Stimulated activated CD4-positive, alpha-beta T cell treated with anti-CD3 and anti-CD28 coated beads, Interleukin-12 subunit alpha, Interleukin-12 subunit beta, amount 100 ng/mL, for 24 hours (primary cell): ENCODE results near the gene FPR1.
"Not testable (repeated sequence)": the region's sequence is repeated elsewhere in the genome, so short reads cannot be mapped to it uniquely, and the experiment has no call there.

Experiments used
- DNase-seq, 2 experiments: peaks; one replicate each; pipeline ENCODE4 v3.0.0-alpha.2; 2020; ENCODE audit warnings: low read depth in 2 of 2

Gene FPR1

DNA sequence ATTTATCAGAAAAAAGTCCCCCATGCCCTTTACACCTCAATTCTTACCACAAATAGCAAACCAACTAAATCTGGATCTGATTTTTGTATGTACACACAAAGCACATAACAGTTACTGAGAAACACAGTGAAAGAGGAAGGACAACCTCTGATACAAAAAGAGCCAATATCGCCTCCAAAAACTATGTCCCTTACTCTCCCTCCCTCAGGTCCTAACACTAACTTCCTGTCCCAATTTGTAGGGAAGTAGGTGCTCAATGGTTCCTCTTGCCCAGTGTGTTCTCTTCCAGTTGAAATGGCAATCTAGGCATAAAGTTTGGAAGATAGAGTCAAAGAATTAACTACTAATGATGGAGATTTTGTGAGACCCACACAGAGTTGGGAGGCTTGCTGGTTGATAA, 27.5 kb upstream of the FPR1 start:
- DNase-seq = no peak

DNA sequence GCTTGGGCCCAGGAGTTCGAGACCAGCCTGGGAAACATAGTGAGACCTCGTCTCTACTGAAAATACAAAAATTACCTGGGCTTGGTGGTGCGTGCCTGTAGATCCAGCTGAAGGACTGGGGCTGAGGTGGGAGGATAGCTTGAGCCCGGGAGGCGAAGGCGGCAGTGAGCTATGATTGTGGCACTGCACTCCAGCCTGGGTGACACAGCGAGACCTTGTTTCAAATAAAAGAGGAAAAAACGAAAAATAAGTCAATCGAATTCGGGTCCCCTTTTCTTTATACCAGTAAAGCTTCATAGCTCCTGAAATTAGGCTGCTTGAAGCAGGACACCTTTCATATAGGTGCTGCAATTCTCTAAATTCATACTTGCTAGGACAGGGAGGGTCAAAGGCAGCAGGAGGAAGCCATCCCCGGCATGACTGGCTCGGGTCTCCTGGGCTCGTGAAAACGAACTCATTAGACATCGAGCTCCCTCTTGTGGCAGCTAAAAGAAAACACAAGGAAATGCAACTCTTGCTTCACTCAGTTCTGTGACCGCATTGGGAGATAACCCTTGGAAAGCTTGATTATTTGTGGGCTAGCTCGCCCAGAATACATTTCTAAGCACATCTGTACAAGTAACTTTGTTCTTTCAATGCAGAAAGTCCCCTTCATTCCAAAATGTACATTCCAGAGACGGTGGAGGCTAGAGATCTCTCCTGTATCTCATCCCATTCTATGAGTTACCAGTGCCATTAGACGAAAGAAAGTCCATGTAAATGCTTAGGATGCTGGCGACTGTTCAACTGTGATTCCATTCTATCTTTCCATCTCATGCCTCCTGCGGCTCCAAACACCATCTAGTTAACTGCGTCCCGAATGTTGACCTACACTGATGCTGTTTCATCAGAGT, 26.1 kb upstream of the FPR1 start:
- peak in 1 of 2 experiments; percentile 17 for DNase-seq

DNA sequence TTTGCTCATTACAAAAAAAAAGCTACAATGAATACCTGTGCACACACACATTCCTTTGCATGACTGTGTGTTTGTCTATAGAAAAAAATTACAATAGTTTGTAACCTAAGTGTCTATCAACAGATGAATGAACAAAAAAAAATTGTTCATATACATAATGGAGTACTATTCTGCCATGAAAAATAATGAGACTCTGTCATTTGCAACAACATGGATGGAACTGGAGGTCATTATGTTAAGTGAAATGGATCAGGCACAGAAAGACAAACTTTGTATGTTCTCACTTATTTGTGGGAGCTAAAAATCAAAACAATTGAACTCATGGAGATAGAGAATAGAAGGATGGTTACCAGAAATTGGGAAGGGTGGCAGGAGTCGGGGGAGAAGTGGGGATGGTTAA, 24.9 kb upstream of the FPR1 start:
- DNase-seq = not testable (repeated sequence)

DNA sequence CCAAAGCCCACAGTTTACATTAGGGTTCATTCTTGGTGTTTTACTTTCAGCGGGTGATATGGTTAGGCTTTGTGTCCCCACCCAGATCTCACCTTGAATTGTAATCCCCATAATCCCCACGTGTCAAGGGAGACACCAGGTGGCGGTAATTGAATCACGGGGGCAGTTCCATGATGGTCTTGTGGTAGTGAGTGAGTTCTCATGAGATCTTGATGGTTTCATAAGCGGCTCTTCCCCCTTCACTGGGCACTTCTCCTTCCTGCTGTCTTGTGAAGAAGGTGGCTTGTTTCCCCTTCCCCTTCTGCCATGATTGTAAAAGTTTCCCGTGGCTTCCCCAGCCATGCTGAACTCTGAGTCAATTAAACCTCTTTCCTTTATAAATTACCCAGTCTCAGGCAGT, 21.3 kb upstream of the FPR1 start:
- no peak for DNase-seq

DNA sequence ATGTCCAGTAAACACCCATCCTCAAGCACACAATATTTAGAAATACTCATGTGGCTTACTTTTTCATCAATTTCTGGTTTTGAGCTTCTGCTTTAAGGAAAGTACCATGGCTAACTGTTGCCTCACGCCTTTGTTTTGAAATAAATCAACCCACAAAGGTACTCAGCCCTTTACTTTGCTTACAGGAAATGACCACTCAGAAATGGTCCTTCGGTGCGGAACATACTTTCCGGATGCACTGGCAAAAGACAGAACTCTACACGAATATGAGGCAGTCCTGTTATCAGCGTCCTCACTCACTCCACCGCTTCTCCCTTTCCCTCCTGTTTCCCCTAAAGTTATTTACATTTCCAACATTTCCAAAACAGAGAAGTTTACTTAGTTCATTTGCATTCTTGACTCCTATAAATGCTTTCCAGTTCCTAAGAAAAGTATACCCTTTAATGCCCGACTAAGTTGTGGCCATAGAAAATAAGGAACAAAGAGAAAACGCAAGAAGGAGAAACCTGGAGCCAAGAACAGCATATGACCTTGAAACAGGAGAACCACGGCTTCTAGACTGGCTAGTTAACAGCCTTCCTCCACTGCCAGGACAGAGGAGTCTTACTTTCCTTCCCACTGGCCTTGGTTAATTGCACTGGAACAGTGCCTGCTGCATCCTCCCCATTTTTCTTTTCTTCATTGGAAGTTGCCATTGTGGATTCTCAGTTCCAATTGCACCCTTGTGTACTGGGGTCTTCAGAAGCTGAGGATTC, 19.9 kb upstream of the FPR1 start:
- no peak for DNase-seq

DNA sequence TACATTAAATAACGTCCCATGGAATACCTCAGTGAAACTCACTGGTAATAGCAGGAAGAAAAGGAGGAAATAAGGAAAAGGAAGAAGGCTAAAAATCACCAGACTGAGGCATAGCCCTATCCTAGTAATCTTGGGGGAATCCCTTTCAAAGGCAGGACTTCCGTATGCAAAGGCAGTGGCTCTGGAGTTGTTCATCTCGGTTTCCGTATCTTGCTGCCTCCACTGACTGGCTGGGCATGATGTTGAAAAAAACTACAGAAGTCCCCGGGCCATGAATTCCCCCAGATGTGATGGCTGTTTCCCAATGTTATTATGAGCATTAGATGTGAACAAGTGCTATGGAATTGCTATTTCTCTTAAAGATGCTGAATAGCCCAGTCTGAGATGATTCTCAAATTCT, 14.8 kb upstream of the FPR1 start:
- DNase-seq = no peak

DNA sequence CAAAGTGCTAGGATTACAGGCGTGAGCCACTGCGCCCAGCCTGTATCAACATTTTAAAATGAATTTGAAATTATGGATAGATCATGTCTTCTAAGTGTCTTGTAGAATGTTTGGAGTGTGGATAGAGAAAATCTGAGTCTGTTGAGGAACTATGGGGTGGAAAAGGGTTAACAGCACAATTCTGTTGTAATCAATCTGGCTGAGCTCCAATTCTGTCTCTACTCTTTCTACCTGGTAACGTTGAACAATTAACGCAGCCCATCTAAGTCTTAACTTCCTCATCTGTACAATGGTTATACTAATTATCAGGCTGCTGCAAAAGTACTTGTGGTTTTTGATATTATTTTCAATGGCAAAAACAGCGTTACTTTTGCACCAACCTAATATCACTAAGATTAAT, 13.4 kb upstream of the FPR1 start:
- DNase-seq = no peak

DNA sequence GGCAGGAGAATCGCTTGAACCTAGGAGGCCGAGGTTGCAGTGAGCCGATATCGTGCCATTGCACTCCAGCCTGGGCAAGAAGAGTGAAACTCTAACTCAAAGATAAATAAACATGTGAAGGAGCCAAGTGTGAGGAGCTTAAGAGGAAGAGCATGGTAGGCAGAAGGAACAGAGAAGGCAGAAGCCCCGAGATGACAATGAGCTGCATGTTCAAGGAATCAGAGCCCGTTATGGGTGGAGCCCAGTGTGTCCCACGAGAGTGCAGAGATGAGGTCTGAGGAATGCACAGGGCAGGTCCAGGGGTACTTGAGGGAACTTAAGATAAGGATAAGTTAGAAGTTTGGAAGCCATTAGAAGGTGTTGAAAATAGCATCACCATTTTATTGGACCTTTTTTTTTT, 10.0 kb upstream of the FPR1 start:
- no peak for DNase-seq

DNA sequence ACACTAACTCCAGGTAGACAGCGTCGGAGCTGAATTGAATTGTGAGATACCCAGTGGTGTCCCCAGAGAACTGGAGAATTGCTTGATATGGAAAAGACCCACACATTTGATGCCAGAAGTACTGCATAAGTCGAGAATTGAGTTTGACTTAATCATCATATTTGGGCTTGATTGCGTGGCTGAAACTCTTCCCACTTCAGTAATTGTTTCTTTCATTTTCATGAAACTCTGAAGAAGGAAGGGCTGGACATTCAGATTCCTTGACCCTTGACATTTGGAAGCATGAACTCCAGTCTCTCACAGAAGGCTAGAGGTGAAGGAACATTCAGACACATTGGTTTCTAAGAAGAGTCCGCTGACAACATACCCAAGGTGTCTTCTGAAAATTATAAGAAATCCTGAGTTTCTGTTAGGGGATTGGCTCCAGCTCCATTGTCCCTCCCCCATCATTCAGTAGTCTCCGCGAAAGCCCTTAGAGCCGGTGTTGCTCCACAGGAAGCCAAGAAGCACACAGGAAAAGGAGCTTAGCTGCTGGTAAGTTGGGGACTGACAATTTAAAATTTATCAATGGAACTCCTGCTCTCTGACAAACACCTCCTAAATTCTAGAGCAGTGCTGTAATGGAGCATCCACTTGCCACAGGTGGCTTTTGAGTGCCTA, 9.1 kb upstream of the FPR1 start, which contains the start of gene FPR2:
TSS of gene FPR2 (plus strand) at position 484 of the 660 bp plus-strand sequence. CDS start 7,479 bp downstream, outside the sequence.
- DNase-seq = no peak

DNA sequence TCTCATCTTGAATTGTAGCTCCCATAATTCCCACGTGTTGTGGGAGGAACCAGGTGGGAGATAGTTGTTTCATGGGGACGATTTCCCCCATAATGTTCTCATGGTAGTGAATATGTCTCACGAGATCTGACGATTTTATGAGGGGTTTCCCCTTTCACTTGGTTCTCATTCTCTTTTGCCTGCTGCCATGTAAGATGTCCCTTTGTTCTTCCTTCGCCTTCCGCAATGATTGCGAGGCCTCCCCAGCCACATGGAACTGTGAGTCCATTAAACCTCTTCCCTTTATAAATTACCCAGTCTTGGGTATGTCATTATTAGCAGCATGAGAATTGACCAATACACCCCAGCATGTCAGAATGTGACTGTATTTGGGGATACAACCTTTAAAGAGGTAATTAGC, 3.9 kb upstream of the FPR1 start:
- DNase-seq = no peak

DNA sequence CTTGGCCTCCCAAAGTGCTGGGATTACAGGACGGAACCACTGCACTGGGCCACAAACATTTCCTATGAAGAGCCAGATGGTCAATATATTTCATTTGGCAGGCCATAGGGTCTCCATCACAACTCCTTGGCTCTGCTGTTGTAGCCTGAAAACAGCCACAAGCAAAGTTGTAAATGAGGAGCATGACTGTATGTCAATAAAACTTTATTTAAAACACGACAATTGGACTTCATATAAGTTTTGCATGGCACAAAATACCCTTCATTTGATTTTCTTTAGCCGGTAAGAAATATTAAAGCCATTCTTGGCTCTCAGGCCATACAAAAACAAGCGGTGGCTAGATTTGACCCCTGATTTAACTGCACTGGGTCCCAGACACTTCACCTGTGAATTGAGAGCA, 3.1 kb upstream of the FPR1 start:
- no peak for DNase-seq

DNA sequence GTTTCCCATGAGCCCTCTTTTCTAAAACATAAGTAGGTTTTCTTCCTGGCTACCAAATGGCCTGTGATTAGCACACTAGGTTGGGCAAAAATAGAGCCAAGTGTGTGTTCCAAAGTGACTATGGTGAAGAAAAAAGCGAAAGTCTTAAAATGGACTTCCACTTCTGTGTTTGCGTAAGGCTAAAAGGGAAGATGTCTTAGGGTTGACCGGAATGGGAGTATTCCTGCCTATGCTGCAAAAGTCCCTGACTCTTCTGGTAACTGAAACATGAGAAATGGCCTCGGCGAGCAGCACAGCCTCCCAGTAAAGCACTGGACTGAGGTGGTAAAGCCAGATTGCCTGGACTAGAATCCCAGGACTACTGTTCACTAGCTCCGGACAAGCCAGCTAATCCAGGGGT, 2.4 kb upstream of the FPR1 start:
- no peak for DNase-seq

DNA sequence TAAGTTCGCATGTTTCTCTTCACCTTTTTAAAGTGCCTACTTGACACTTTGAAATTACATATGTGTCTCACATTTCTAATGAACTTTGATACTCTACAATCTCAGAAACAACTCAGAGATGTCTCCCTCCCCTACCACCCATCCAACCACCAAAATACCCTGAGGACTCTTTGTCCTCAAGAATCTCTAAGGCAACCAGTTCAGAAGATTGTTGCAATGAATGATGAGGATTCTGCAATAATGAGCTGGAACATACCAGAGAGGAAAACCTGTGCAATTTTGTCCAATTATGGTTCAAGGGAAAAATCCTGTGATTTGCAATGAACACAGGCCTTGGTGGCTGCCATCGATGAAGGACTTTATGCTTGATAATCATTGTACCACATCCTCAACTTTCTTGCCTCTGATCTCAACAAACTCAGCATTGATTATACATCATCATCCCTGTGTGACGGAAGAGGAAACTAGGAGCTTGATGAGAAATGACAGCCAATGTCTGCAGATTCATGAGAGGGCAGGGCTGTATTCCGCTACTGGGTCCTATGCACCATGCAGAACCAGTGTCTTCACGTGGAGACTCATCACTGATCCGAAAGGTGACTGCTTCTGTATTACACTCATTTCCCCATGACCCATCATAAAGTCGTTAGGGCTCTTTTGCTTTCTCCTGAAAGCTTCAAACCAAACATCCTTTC, 1.1 kb downstream of the FPR1 start:
- no peak for DNase-seq

DNA sequence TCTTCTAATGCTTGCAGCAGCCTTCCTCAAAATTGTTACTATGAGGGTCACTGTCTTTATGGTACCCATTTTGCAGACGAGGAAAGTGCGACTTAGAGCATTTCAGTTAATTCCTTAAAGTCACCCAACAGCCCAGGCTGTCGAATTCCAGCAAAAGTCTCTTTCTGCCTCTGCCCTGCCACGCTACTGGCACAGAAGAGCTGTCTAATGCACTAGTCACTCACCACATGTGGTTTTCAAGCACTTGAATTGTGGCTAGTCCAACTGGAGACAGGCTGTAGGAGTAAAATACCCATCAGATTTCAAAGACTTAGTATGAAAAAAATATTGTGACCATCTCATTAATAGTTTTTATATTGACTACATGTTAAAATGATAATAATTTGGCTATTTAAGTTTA, 1.7 kb downstream of the FPR1 start:
- DNase-seq = no peak

DNA sequence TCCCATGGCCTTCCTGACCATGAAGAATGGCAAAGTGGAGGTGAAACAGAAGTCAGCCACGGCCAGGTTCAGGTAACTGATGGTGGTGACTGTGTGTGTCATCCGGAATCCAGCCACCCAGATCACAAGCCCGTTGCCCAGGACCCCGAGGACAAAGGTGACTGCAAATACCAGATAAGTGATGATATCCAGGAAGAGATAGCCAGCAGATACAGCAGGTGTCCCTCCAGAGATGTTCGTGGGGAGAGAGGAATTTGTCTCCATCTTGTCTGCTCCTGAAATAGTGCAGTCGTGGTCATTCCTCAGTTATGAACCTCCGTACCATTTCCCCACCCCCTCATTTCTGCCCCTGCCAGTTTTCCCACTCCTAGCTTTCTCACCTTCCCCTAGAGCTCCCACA, 4.9 kb downstream of the FPR1 start:
- no peak for DNase-seq

DNA sequence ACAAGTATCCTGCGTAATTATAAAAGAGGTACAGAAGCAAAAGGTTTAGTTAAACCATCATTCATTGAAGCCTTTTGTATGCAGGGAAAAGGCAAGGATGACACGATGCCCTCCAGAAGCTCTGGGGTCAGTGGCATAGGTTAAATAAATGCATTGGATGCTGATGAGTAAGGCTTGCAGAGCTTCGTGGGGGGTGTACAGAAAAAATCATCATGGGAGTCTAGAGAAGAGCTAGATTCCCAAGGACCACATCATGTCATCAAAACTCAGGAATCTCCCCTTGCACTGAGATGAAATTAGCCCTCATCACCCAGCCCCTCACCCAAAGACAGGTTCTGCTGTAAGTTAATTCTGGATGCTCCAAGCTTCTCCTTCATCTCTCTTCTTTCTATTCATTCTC, 8.3 kb downstream of the FPR1 start:
- no peak for DNase-seq

DNA sequence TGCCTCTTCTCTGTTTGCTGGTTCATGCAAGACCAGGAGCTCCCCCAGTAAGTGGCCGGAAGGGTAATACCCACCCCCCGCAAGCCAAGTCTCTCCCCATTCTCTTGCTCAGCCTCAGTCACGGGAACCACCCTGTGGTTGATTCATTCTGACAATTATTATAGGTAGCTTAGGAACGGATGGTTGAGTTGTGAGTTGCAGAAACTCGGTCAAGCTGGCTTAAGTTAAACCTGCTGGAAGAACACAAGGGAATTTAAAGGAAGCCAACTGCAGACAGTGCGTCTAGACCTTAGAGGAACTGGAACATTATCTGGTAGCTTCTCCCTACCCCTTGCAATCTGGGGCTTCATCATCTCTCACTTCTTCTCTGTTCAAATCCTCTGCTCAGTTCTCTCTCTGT, 8.9 kb downstream of the FPR1 start:
- no peak for DNase-seq

DNA sequence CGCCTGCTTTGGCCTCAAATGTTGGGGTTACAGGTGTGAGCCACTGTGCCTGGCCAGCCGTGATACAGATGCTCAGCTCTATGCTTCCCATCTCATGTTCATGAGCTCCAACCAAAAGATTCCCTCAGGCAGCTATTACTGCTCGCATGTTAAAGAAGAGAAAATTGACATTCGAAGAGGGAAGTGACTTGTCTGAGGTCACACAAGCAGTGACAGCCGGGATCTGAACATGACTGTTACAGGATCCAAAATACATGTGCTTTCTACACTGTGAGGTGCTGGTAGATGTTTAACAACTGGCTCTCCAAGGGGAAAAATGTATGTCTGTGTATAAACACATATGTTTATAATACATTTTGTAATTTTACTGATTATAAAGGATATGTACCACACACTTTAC, 11.3 kb downstream of the FPR1 start:
- DNase-seq = no peak

DNA sequence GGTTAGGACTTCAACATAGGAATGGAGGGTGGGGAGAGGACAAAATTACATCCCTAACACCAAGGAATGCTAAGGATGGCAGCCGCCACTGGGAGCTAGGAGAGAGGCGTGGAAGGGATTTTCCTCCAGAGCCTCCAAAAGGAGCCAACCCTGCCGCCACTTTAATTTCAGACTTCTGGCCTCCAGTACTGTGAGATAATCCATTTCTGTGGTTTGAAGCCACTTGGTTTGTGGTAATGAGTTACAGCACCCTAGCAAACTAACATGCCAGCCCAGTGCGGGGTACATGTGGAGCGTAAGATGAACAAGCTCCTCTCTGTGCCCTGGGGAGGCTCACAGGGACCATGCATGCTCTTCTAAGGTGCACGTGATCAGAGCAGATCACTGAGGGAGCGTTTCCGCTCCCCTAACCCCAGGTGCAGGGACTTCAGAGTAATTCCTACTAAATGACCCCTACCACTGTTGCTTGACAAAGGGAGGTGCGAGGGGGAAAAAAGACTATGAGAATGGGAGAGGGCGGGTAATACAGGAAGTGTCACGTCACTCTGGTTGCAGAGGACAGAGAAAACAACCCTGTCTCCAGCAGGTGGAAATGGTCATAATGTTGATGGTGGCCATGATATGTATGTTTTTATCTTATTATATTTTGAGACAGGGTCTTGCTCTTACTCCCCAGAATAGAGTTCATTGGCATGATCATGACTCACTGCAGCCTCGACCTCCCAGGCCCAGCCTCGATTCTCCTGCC, 12.0 kb downstream of the FPR1 start:
- no peak for DNase-seq

DNA sequence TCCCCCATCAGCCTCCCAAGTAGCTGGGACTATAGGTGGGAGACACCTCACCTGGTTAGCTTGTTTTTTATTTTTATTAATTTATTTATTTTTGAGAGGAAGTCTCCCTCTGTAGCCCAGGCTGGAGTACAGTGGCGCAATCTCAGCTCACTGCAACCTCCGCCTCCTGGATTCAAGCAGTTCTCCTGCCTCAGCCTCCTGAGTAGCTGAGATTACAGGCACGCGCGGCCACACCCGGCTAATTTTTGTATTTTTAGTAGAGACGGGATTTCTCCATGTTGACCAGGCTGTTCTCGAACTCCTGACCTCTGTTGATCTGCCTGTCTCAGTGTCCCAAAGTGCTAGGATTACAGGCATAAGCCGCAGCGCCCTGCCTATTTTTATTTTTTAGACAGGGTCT, 13.2 kb downstream of the FPR1 start:
- not testable (repeated sequence) for DNase-seq

DNA sequence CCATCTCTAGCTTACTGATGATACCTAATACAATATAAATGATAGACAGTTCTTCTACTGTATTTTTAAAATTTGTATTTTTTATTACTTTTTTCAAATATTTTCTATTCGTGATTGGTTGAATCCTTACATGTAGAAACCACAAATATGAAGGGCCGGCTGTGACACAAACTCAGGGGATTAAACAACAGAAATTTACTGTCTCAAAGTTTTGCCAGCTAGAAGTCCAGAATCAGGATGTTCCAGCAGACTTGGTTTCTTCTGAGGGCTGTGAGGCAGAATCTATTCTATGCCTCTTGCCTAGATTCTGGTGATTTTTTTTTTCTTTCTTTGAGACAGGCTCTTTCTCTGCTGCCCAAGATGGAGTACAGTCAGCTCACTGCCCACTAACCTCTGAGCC, 13.8 kb downstream of the FPR1 start:
- no peak for DNase-seq
